ENCODE results near the gene COL28A1.

DNA sequence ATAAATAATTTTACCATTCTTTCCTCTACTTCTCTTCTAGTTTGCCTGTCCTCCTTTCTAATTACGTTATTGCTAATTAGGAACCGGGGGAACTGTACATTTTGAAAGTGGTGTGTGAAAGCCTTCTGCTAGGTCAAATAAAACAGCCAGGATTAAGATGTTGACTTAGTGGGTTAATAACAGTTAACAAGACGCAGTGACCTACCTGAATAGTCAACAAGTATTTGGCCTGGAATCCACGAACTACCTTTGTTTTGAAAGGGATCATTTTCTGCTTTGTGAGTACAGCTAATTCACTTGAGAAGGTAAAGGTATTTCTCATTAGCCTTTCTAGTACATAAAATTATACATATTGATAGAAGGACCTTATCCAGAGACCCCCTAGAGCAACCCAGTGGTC lies 139.9 kb downstream of the COL28A1 start:
- TF ChIP-seq POLR2A (IDR thresholded peaks at IDR 0.05; ENCODE audit: low read depth, low read length), result no peak
- no peak for TF ChIP-seq POLR2AphosphoS5 (IDR thresholded peaks at IDR 0.05; ENCODE audit: low read depth, low read length)

Data from GM12892 (cell line).